Measurements from ENCODE around the gene TRIM14. TPM values are rescaled to one million over a fixed set of nuclear protein-coding genes. Genes with fewer than 3 reads are reported as not detected.

Gene TRIM14
- total and polyA plus RNA-seq, 2 of the 13 experiments (the other 11 are each of a cell fraction or from before 2014, with no cell fraction given): 9.2 to 13.0 TPM

- TF ChIP-seq CREBL2 (CRISPR knock-in tag; IDR thresholded peaks at IDR 0.05; ENCODE audit: borderline replicate concordance) (no peak), ZNF556 (CRISPR knock-in tag; IDR thresholded peaks at IDR 0.05; ENCODE audit: borderline replicate concordance) (no peak), ARID5B (CRISPR knock-in tag; IDR thresholded peaks at IDR 0.05) (peak; percentile 54), ATF7-NPFF (CRISPR knock-in tag; IDR thresholded peaks at IDR 0.05; ENCODE audit: low read depth) (peak; percentile 37; the same call in 1 of the 2 replicates), DMTF1 (CRISPR knock-in tag; IDR thresholded peaks at IDR 0.05) (no peak), ZNF317 (CRISPR knock-in tag; IDR thresholded peaks at IDR 0.05) (no peak), THAP7 (CRISPR knock-in tag; IDR thresholded peaks at IDR 0.05) (0 out of 2 replicates have a peak, but pooled peaks have one; percentile 46), SKI (IDR thresholded peaks at IDR 0.05; ENCODE audit: partially characterized antibody) (no peak), FOXK1 (CRISPR knock-in tag; IDR thresholded peaks at IDR 0.05; ENCODE audit: borderline replicate concordance, low read depth) (peak; percentile 36; the same call in 1 of the 2 replicates), ZGPAT (CRISPR knock-in tag; IDR thresholded peaks at IDR 0.05) (no peak; the same call in 1 of the 2 replicates), KLF9 (CRISPR knock-in tag; IDR thresholded peaks at IDR 0.05; ENCODE audit: low read depth) (0 out of 2 replicates have a peak, but pooled peaks have one; percentile 15), ZFX (CRISPR knock-in tag; IDR thresholded peaks at IDR 0.05; ENCODE audit: low read depth) (0 out of 2 replicates have a peak, but pooled peaks have one; percentile 22), ZFP37 (CRISPR knock-in tag; IDR thresholded peaks at IDR 0.05; ENCODE audit: borderline replicate concordance) (no peak), TFAP4 (IDR thresholded peaks at IDR 0.05; ENCODE audit: borderline replicate concordance, low read depth) (peak; percentile 72; the same call in 1 of the 2 replicates), IRF9 (CRISPR knock-in tag; IDR thresholded peaks at IDR 0.05; ENCODE audit: borderline replicate concordance) (no peak), YEATS2 (CRISPR knock-in tag; IDR thresholded peaks at IDR 0.05; ENCODE audit: borderline replicate concordance) (0 out of 2 replicates have a peak, but pooled peaks have one; percentile 12), FOXC1 (CRISPR knock-in tag; IDR thresholded peaks at IDR 0.05; ENCODE audit: borderline replicate concordance) (no peak)
Observed at GRCh38 chr9:98117984-98118639, 910 bp downstream of the TRIM14 start (continued).

Measured in HepG2 (cell line).